ENCODE data around the gene TNS3. TPM values are rescaled to one million over a fixed set of nuclear protein-coding genes. Genes with fewer than 3 reads are reported as not detected.

The TNS3 gene
- total and polyA plus RNA-seq, 7 donors: 17.4 to 43.8 (median 28.8) TPM

DNA sequence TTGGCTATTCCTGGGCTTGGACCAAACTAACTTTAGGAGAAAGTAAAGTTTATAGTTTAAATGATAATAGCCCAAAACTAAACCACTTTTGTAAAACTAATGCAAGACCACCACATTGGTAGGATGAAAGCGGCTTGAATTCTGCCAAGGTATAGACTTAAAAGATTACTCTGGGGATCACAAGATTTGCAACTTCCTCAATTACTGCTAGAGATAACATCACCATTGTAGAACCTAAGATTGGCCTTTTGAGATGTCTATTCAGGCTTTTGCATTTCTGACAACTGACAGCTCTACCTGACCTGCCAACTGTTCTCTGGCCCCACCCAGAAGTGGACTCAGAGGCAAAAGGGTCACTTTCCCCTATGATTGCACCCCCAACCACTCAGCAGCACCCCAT, 162.4 kb downstream of the TNS3 start:
- H3K36me3 ChIP-seq: peaks cover 0 to 31% (median 10%) of the 10 kb centered on the region in 4 donors
- no peaks in the 10 kb centered on the region for H3K9me3 ChIP-seq
- TF ChIP-seq EP300 (IDR thresholded peaks at IDR 0.05): no peak
- intact Hi-C loops (cut with DNase I): no loop called here
- 95 to 97% methylated on average over 1 of the region's 1 CpG for WGBS, 2 donors
- H3K27ac ChIP-seq: peak overlapping the region in 1 of 4 donors; percentile 8
- no peak overlapping the region for H3K4me3 ChIP-seq
- H3K27me3 ChIP-seq: no peaks in the 10 kb centered on the region
- H3K4me1 ChIP-seq: no peaks in the 10 kb centered on the region
- DNase-seq: no peak

- Histone ChIP-seq H3K27me3 (no peaks in the 10 kb centered on the region), H3K27ac (peak overlapping the region in 1 of 4 donors; percentile 8), H3K36me3 (peaks cover 0 to 31% (median 10%) of the 10 kb centered on the region in 4 donors), H3K4me3 (no peak overlapping the region), H3K9me3 (no peaks in the 10 kb centered on the region), H3K4me1 (no peaks in the 10 kb centered on the region)
- DNase-seq: peak; percentile 49
- no peak for TF ChIP-seq POLR2A (IDR thresholded peaks at IDR 0.05)
- no peak for TF ChIP-seq EP300 (IDR thresholded peaks at IDR 0.05)
- TF ChIP-seq CTCF (IDR thresholded peaks at IDR 0.05): no peak
- no peak for TF ChIP-seq POLR2AphosphoS5 (IDR thresholded peaks at IDR 0.05)
- WGBS, 2 donors: 75 to 76% methylated on average over 5 of the region's 5 CpGs
- intact Hi-C loops (cut with DNase I): no loop called here
Observed at GRCh38 chr7:47418601-47419309, 163.2 kb downstream of the TNS3 start.

DNA sequence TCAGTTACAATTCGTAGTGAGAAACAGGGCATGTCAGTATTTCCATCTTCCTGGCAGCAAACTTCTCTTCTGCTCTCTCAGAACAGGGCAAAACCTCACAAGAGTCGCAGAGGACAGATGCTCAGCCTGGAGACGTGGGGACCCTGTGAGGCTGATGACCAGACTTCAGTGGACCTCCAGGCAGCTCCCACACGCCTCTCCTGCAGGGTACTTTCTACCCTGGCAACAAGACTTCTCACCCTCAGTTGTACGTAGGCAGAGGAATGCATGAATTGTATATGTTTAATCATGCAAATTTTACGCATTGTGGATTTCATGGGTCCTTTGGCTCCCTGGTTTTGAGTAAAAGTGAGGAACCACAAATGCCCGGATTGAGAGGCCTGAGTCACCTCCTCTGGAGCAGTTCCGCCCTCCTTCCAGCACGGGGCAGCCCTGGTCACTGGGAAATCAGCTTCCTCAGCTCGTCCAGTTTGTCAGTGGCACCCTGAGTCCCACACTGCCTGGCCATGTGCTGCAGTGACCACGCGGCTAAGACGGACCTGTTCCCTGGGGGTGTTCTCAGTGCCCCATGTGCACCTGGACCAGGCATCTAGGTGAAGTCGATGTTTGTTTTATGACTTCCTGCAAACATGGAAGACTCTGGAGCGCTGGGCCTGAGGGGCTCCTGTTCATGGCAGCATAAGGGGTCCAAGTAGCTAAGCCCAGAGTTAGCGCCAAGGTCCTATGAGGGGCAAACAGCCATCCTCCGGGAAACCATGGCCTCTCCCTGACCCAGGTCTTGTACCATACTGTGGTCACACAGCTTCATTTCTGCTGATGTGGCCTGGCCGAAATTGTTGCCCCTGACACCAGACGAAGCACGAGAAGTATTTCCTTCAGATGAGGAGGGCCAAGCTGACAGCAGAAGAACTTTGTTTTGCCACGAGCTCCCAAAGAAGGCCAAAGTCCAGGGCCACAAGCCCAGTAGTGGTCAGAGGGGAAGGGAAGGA, 165.1 kb downstream of the TNS3 start:
- Histone ChIP-seq H3K4me1 (no peaks in the 10 kb centered on the region), H3K27me3 (no peaks in the 10 kb centered on the region), H3K36me3 (peaks cover 0 to 20% (median 6%) of the 10 kb centered on the region in 4 donors), H3K4me3 (no peak overlapping the region), H3K9me3 (no peaks in the 10 kb centered on the region), H3K27ac (no peak overlapping the region)
- intact Hi-C loops (cut with DNase I): no loop called here
- 82 to 88% methylated on average over 21 of the region's 21 CpGs for whole genome bisulfite sequencing, 2 donors
- DNase-seq: peak; percentile 57
- no peak for TF ChIP-seq EP300 (IDR thresholded peaks at IDR 0.05)
- no peak for TF ChIP-seq POLR2AphosphoS5 (IDR thresholded peaks at IDR 0.05)
- no peak for TF ChIP-seq POLR2A (IDR thresholded peaks at IDR 0.05)
- TF ChIP-seq CTCF (IDR thresholded peaks at IDR 0.05): no peak

GRCh38 chr7:47415318-47416212, 166.3 kb downstream of the TNS3 start:
- H3K27ac ChIP-seq: no peak overlapping the region
- H3K9me3 ChIP-seq: no peaks in the 10 kb centered on the region
- no peak overlapping the region for H3K4me3 ChIP-seq
- intact Hi-C loops (cut with DNase I): no loop called here
- DNase-seq: peak; percentile 44
- WGBS, 2 donors: 90 to 94% methylated on average over 17 of the region's 17 CpGs
- H3K36me3 ChIP-seq: peaks cover 0 to 25% (median 6%) of the 10 kb centered on the region in 4 donors
- no peaks in the 10 kb centered on the region for H3K4me1 ChIP-seq
- no peak for TF ChIP-seq POLR2AphosphoS5 (IDR thresholded peaks at IDR 0.05)
- no peak for TF ChIP-seq EP300 (IDR thresholded peaks at IDR 0.05)
- TF ChIP-seq POLR2A (IDR thresholded peaks at IDR 0.05): no peak
- no peak for TF ChIP-seq CTCF (IDR thresholded peaks at IDR 0.05)
- no peaks in the 10 kb centered on the region for H3K27me3 ChIP-seq
